Fibroblast of pulmonary artery (primary cell): ENCODE results near the gene LANCL2.
"Not testable (repeated sequence)": the region's sequence is repeated elsewhere in the genome, so short reads cannot be mapped to it uniquely, and the experiment has no call there.

Experiments used
- DNase-seq: peaks from one replicate; pipeline ENCODE4 v3.0.0-alpha.2; 2010; ENCODE audit warnings: low read depth
- H3K4me3 ChIP-seq: replicated peaks from 2 replicates; pipeline ENCODE4 v1.5.1; 2011; ENCODE audit warnings: low read depth, mild to moderate bottlenecking, control low read depth, low read length, moderate library complexity
- CTCF ChIP-seq: IDR thresholded peaks from 2 replicates; pipeline ENCODE4 v1.5.1; 2011; ENCODE audit warnings: mild to moderate bottlenecking, control low read depth, low read length, inconsistent platforms; ENCODE audit errors: missing control alignments

The LANCL2 gene

DNA sequence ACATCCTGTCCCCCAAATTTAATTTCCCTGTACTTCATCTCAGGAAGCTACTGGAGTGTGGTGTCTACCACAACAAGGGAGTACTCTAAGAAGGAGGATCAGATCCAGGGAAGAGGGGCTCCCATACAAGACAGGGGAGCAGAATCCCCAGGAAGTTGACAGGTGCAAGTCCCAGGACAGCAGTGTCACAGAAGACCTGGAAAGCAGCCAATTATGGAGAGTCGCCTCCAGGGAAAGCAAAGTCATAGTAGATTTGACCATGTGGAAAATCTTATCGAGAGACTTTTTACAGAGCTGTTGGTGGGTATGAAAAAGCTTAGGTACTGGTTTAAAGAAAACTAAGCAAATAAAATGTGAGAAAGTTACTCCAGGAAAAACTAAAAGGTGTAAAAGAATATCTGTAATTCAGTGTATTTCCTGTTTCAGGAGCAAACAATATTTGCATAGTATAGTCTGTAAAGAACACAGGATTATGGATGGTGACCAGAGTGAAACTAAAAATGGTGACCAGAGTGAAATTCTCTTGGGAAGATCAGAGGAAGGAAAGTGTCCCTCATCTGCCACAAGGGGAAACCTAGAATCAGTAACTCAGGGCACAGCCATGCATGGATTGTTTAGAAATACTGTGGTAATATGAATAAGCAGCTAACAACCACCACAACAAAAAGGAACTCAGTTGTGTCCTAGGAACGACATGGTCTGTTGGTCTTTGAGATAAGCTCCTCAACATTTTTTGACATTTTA lies 44.5 kb downstream of the LANCL2 start:
- TF ChIP-seq CTCF, result peak; percentile 11
- H3K4me3 ChIP-seq, result no peak overlapping the region
- no peak for DNase-seq

GRCh38 chr7:55410667-55411239 lies 45.6 kb downstream of the LANCL2 start:
- no peak overlapping the region for H3K4me3 ChIP-seq
- no peak for DNase-seq
- no peak for TF ChIP-seq CTCF

DNA sequence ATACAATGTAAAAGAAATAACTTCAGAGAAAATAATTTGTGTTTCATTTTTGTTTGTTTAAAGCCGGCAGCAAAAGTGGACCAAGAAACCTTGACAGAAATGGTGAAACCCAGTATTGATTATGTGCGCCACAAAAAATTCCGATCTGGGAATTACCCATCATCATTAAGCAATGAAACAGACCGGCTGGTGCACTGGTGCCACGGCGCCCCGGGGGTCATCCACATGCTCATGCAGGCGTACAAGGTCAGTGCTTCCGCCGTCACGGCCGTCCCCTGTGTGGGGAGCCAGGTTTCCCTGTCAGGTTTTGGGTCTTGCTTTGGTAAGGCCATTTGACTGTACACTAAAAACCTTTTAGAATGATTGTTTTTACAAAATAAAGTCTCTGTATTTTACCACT lies 46.7 kb downstream of the LANCL2 start:
- DNase-seq, result no peak
- TF ChIP-seq CTCF, result no peak

GRCh38 chr7:55413442-55413841 lies 48.3 kb downstream of the LANCL2 start:
- no peak for TF ChIP-seq CTCF
- H3K4me3 ChIP-seq, result no peak overlapping the region
- DNase-seq, result no peak

More for the DNA sequence above, 46.7 kb downstream of the LANCL2 start:
- H3K4me3 ChIP-seq, result no peak overlapping the region

GRCh38 chr7:55415173-55415778 lies 50.1 kb downstream of the LANCL2 start:
- H3K4me3 ChIP-seq, result no peak overlapping the region
- DNase-seq, result peak; percentile 81
- TF ChIP-seq CTCF, result peak; percentile 71

GRCh38 chr7:55417456-55417855 lies 52.3 kb downstream of the LANCL2 start:
- not testable (repeated sequence) for H3K4me3 ChIP-seq, DNase-seq

DNA sequence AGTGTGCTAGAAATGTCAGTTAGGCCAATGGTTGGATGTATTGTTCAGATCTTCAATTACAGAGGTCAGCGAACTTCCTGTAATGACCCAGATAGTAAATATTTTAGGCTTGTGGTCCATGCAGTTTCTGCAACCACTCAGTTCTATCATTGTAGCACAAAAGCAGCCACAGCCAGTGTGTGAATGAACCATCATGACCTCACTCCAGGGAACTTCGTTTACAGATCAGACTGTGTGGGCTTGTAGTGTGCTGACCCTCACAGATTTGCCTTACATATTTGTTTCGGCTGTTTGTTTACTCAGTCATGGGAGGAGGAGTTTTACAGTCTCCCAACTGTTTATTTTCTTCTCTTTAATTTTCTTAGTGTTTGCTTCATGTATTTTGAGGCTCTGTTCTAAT lies 55.4 kb downstream of the LANCL2 start:
- TF ChIP-seq CTCF, result no peak
- DNase-seq, result no peak

More for the DNA sequence above, 55.4 kb downstream of the LANCL2 start:
- H3K4me3 ChIP-seq, result no peak overlapping the region
